Tibial nerve (tissue), 4 donors: Measurements from ENCODE around the gene DCBLD2. TPM values are rescaled to one million over a fixed set of nuclear protein-coding genes. Genes with fewer than 3 reads are reported as not detected.

ENCODE experiments used
- DNase-seq, 2 donors: peaks; one replicate each; pipeline ENCODE4 v3.0.0-alpha.2; 2019; ENCODE audit warnings: low spot score in 2 of 2
- H3K27ac ChIP-seq, 4 donors: fragments of 200-600 bp; sonication (generic) in 3 of 4; one replicate each; pipeline ENCODE4 v1.5.1; 2017 to 2019; ENCODE audit warnings: mild to moderate bottlenecking in 1 of 4
- H3K27me3 ChIP-seq, 2 donors: fragments of 200-600 bp; sonication (generic) in 1 of 2; one replicate each; pipeline versions ENCODE4 v1.5.1 to v1.6.0; 2017 to 2019
- H3K36me3 ChIP-seq, 3 donors: fragments of 200-600 bp; sonication (generic); one replicate each; pipeline ENCODE4 v1.5.1; 2018 to 2019
- H3K4me1 ChIP-seq, 4 donors: fragments of 200-600 bp; sonication (generic) in 3 of 4; one replicate each; pipeline ENCODE4 v1.5.1; 2017 to 2019
- H3K4me3 ChIP-seq, 4 donors: fragments of 200-600 bp; sonication (generic) in 3 of 4; one replicate each; pipeline ENCODE4 v1.5.1; 2017 to 2019; ENCODE audit warnings: mild to moderate bottlenecking in 1 of 4, moderate library complexity in 1 of 4
- H3K9me3 ChIP-seq, 4 donors: fragments of 200-600 bp; sonication (generic) in 3 of 4; one replicate each; pipeline ENCODE4 v1.5.1; 2017 to 2019
- EP300 ChIP-seq, 2 donors: sonication (generic); formaldehyde crosslinking; IDR thresholded peaks; one replicate each; pipeline ENCODE4 v1.6.1; 2017; ENCODE audit warnings: antibody characterized with exemption in 2 of 2, mild to moderate bottlenecking in 1 of 2
- POLR2A ChIP-seq, 2 donors: fragments of 450-650 bp; IDR thresholded peaks; one replicate each; pipeline ENCODE4 v1.6.1; 2017; ENCODE audit warnings: antibody characterized with exemption in 2 of 2, mild to moderate bottlenecking in 2 of 2, moderate library complexity in 2 of 2
- WGBS, 2 donors: methylation state at CpG; one replicate each; pipeline ENCODE4 v1.1.5; 2018; 5-methylcytosine and 5-hydroxymethylcytosine counted together
- total RNA-seq, 4 donors: library from RNA; depleted of rRNA; stranded (reverse); fragments of >200 nt; gene quantifications; one replicate each; pipeline ENCODE4 v1.1.0, GENCODE V29; 2016
- TF ChIP-seq, protein P1 (sequence below), 5 experiments: fragments of 200-600 bp in 3 of 5; fragments of 450-650 bp in 2 of 5; sonication (generic) in 3 of 5; IDR thresholded peaks; one replicate each; pipeline ENCODE4 v1.5.1; 2016 to 2019; ENCODE audit warnings: antibody characterized with exemption in 5 of 5, mild to moderate bottlenecking in 3 of 5, moderate library complexity in 2 of 5

DCBLD2 gene
- total RNA-seq, 4 donors from 2014 or later: 37.8 to 51.9 (median 43.6) TPM

DNA sequence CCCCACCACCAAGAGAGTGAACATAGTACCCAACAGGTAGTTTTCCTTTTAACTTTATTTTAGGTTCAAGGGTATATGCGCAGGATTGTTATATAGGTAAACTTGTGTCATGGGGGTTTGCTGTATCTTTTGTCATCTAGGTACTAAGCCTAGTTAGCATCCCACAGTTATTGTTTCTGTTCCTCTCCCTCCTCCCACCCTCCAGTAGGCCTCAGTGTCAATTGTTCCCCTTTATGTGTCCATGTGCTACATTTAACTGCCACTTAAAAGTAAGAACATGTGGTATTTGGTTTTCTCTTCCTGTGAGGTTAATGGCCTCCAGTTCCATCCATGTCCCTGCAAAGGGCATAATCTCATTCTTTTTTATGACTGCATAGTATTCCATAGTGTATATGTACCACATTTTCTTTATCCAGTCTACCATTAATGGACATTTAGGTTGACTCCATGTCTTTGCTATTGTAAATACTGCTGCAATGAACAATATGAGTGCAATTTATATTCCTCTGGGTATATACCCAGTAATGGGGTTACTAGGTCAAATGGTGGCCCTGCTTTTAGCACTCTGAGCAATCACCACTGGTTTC is 72.2 kb downstream of the DCBLD2 start:
- WGBS, 2 donors: 98 to 100% methylated on average over 1 of the region's 1 CpG
- Histone ChIP-seq H3K4me3 (no peak overlapping the region), H3K36me3 (peaks cover 0 to 5% (median 0%) of the 10 kb centered on the region in 3 donors), H3K9me3 (peaks cover 0 to 13% (median 2%) of the 10 kb centered on the region in 4 donors), H3K27ac (no peak overlapping the region), H3K4me1 (peaks cover 0 to 24% (median 0%) of the 10 kb centered on the region in 4 donors), H3K27me3 (no peaks in the 10 kb centered on the region)
- TF ChIP-seq EP300 (IDR thresholded peaks at IDR 0.05): no peak
- TF ChIP-seq POLR2A (IDR thresholded peaks at IDR 0.05): no peak
- TF ChIP-seq, protein P1, sequence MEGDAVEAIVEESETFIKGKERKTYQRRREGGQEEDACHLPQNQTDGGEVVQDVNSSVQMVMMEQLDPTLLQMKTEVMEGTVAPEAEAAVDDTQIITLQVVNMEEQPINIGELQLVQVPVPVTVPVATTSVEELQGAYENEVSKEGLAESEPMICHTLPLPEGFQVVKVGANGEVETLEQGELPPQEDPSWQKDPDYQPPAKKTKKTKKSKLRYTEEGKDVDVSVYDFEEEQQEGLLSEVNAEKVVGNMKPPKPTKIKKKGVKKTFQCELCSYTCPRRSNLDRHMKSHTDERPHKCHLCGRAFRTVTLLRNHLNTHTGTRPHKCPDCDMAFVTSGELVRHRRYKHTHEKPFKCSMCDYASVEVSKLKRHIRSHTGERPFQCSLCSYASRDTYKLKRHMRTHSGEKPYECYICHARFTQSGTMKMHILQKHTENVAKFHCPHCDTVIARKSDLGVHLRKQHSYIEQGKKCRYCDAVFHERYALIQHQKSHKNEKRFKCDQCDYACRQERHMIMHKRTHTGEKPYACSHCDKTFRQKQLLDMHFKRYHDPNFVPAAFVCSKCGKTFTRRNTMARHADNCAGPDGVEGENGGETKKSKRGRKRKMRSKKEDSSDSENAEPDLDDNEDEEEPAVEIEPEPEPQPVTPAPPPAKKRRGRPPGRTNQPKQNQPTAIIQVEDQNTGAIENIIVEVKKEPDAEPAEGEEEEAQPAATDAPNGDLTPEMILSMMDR (IDR thresholded peaks at IDR 0.05): no peak
- DNase-seq: no peak

DNA sequence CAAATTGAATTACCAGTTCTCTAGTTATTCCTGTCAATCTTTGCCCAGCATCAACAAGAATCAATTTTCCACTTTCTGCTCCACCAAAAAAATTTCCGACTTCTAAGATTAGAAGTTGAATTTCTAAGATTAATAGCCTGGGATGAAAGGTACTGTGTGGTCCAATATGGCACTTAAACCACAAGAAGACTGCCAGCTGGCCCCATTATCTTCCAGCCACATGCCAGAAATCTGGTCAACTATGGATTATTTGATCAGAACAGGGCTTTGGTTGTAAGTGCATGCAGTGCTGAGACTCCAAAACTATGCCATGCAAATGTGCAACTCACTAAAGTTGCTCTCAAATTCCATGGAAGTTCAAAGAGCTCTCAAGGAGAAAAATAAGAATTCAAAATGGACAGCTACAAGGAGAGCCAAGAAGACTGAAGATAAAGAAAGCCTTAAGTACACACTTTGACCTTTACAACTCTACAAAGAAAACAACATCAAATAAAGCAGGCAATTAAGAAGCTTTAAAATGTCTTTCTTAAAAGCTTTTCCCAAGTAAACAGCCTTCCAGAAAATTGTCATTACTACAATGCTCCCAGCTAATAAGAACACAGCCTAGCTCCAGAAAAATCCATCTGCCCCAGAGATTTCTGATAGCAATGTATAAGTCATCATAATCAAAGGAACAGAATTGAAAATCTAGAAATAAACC is 74.1 kb downstream of the DCBLD2 start:
- H3K27me3 ChIP-seq: no peaks in the 10 kb centered on the region
- DNase-seq: no peak
- WGBS, 2 donors: 70 to 89% methylated on average over 1 of the region's 1 CpG
- no peak for TF ChIP-seq EP300 (IDR thresholded peaks at IDR 0.05)
- TF ChIP-seq, protein P1 (IDR thresholded peaks at IDR 0.05): no peak
- TF ChIP-seq POLR2A (IDR thresholded peaks at IDR 0.05): no peak
- peaks cover 0 to 3% (median 0%) of the 10 kb centered on the region in 3 donors for H3K36me3 ChIP-seq
- H3K9me3 ChIP-seq: peaks cover 0 to 13% (median 2%) of the 10 kb centered on the region in 4 donors
- H3K4me1 ChIP-seq: peaks cover 0 to 24% (median 0%) of the 10 kb centered on the region in 4 donors
- no peak overlapping the region for H3K27ac ChIP-seq
- H3K4me3 ChIP-seq: no peak overlapping the region

DNA sequence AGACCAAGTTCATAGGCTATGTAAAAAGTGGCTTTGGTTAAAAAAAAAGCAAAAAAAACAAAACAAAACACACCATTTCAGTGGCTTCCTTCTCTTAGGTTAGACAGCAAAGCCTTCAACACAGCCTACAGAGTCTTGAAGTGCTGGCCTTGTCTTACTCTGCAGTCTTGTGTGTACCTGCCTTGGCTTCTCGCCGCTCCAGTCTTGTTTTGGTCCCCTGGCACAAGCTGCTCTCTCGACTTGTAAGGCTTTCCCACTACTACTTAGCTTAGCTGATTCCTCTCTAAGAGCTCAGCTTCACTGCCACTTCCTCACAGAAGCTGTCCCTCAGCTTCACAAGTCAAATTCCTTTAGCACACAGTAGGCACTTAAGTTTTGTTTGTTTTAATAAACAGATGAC is 75.4 kb downstream of the DCBLD2 start:
- no peaks in the 10 kb centered on the region for H3K27me3 ChIP-seq
- 81 to 85% methylated on average over 3 of the region's 3 CpGs for WGBS, 2 donors
- no peak for TF ChIP-seq POLR2A (IDR thresholded peaks at IDR 0.05)
- no peak for TF ChIP-seq EP300 (IDR thresholded peaks at IDR 0.05)
- TF ChIP-seq, protein P1 (IDR thresholded peaks at IDR 0.05): no peak
- H3K4me3 ChIP-seq: no peak overlapping the region
- DNase-seq: no peak
- H3K4me1 ChIP-seq: peaks cover 0 to 24% (median 0%) of the 10 kb centered on the region in 4 donors
- peaks cover 0 to 9% (median 2%) of the 10 kb centered on the region in 3 donors for H3K36me3 ChIP-seq
- no peak overlapping the region for H3K27ac ChIP-seq
- H3K9me3 ChIP-seq: peaks cover 0 to 13% (median 2%) of the 10 kb centered on the region in 4 donors

DNA sequence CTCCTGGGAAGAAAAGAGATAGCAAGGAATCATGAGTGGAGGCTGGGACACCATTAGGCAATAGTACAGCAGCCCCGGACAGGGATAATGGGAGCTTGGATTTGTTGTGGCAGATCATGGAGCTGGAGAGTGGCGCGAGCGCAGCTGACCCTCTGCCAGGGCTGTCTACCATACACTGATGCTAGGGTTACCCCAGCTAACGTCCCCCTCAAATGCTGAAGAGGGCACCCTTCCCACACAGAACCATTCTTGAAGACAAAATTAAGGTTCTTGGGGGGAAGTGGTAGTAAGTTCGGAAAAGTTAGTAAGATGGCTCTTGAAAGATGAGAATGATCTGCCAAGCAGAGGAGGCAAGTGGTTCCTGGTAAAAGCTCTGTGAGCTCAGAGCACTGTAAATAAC is 77.2 kb downstream of the DCBLD2 start:
- DNase-seq: no peak
- no peaks in the 10 kb centered on the region for H3K27me3 ChIP-seq
- peaks cover 0 to 15% (median 2%) of the 10 kb centered on the region in 3 donors for H3K36me3 ChIP-seq
- H3K27ac ChIP-seq: no peak overlapping the region
- peaks cover 0 to 24% (median 0%) of the 10 kb centered on the region in 4 donors for H3K4me1 ChIP-seq
- peaks cover 0 to 8% (median 0%) of the 10 kb centered on the region in 4 donors for H3K9me3 ChIP-seq
- TF ChIP-seq EP300 (IDR thresholded peaks at IDR 0.05) (no peak), POLR2A (IDR thresholded peaks at IDR 0.05) (no peak)
- TF ChIP-seq, protein P1 (IDR thresholded peaks at IDR 0.05): no peak
- H3K4me3 ChIP-seq: no peak overlapping the region
- WGBS, 2 donors: 90 to 92% methylated on average over 6 of the region's 6 CpGs

DNA sequence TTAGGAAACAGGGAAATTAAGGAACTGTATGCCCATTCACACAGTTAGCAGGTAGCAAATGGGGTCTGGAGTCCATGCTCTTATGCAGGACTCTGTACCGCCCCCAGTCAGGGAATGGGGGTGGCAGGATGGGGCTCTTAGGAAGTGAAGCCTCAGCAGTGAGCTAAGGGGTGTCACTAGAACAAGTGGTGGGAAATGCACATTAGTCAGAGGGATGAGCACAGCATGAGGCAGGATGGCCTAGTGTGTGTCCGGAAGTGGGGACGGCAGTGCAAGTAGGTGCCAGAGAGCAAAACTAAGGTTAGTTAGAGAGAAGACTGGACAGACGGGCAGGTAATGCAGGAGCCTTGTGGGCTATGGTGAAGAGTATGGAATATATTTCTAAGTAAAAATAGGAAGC is 77.7 kb downstream of the DCBLD2 start:
- Histone ChIP-seq H3K9me3 (peaks cover 0 to 3% (median 0%) of the 10 kb centered on the region in 4 donors), H3K36me3 (peaks cover 0 to 20% (median 2%) of the 10 kb centered on the region in 3 donors), H3K27me3 (no peaks in the 10 kb centered on the region), H3K4me3 (no peak overlapping the region), H3K27ac (no peak overlapping the region), H3K4me1 (peaks cover 0 to 24% (median 0%) of the 10 kb centered on the region in 4 donors)
- DNase-seq: no peak
- WGBS, 2 donors: 93 to 99% methylated on average over 4 of the region's 4 CpGs
- no peak for TF ChIP-seq EP300 (IDR thresholded peaks at IDR 0.05)
- TF ChIP-seq POLR2A (IDR thresholded peaks at IDR 0.05): no peak
- TF ChIP-seq, protein P1 (IDR thresholded peaks at IDR 0.05): no peak
